Eye (tissue), 1 donor: ENCODE measurements around the gene ADAMTSL3.

Experiments
- DNase-seq: peaks from one replicate; pipeline ENCODE4 v3.0.0-alpha.2; 2015

Gene ADAMTSL3

GRCh38 chr15:83653639-83654378 lies at the start of gene ADAMTSL3:
Gene ADAMTSL3, plus strand, starts transcription at chr15:83654123. Its CDS starts 1,639 bp downstream, at chr15:83655762.
- peak; percentile 78 for DNase-seq

DNA sequence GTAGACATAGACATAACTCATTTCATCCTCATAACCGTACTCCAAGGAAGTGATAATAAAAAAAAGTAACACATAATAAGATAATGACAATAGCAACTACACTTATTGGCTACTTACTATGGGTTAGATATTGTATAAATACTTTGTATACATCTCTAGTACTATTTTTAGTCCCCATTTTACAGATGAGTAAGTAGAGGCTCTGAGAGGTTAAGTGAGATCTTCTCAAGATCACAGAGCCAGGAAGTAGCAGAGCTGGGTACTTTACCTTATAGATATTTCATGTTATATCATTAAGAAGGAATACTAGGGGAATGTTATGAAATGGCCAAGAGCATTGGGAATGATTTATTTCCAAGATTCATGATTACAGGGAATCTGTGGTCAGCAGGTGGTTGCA lies 49.4 kb upstream of the ADAMTSL3 start:
- no peak for DNase-seq

GRCh38 chr15:83605111-83605945 lies 48.6 kb upstream of the ADAMTSL3 start:
- DNase-seq, result no peak

GRCh38 chr15:83610132-83610531 lies 43.8 kb upstream of the ADAMTSL3 start:
- no peak for DNase-seq

DNA sequence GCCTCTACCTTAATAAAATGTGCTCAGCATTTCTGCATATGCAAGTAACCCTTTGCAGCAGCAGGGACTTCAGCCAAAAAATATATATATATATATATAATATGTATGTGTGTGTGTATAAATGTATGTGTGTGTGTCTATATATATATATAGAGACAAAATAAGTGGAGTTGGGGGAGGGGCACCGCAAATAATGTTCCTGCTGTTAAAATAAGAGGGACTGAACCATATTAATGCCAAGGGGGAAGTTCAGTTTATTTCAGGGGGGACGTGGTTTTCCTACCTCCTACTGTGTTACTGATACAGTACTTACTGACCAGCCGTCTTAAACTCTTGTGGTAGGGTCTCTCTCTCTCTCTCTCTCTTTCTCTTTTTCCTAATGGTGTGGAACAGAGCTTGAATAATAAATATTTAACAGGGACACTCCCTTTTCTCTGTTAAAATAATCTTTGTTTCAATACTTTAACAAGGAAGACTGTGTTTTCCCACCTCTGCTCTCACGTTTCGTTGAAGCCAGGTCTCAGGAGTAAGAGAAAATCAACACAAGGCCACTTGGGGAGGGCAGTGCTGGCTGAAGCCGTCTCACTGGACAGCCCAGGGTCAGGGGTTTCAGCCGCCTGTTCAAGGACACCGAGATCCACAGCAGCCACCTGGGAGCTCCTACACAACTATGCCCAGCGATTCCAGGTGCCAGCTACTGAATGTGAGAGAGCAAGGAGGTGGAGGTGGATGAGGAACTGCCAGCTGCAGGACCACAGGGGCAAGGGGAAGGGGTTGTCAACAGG lies 42.8 kb upstream of the ADAMTSL3 start:
- no peak for DNase-seq

- no peak for DNase-seq
Observed at GRCh38 chr15:83612226-83612625, 41.7 kb upstream of the ADAMTSL3 start.

DNA sequence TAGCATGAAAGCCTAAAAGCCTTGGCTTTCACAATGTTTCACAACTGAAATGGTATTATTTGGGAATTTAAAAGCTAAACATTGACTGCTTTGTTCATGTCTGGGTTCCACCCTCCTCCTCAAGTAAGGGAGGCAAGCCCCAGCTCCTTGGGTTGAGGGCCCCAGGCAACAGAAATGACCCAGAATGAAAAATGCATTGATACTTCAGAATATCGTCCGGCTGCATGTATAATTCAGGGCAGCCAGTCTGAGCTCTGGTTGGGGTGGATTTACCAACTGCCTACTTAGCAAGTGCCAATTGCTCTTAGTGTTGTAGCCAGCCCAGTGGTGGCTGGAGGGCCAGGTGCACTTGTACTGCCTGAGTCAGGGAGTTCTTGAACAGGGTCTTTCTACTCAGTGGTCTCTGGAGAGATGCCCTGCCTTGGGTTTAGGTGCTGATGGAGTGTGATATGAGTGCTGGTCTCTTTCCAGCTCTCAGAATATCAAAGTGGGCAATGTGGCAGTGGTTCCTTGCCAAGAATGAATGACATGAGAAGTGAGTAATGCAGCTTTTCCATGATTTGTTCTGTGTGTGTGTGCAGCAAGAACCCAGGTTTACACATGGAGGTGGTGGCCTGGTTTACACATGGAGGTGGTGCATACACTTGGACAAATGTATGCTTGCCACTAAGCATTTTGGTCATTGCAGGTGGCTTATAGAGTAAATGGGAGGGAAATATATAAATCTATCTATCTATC lies 40.9 kb upstream of the ADAMTSL3 start:
- DNase-seq, result no peak

DNA sequence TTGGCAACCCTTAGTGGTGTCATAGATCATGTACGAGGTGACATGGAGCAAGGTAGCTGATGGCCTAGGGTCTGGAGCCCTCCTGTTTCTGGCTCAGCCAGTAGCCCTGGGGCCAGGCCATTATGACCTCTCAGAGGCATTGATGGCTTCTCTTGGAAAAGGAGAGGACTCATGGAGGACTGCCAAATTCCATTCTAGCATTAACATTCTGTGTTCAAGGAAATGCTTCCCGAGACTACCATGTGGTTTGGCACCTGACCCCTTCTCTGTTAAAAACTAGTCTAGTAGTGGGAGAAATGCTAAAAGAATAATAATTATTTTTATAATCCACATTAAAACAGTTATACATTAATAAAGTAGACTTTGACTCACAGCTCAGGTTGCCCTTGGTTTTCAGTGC lies 40.2 kb upstream of the ADAMTSL3 start:
- DNase-seq, result no peak

DNA sequence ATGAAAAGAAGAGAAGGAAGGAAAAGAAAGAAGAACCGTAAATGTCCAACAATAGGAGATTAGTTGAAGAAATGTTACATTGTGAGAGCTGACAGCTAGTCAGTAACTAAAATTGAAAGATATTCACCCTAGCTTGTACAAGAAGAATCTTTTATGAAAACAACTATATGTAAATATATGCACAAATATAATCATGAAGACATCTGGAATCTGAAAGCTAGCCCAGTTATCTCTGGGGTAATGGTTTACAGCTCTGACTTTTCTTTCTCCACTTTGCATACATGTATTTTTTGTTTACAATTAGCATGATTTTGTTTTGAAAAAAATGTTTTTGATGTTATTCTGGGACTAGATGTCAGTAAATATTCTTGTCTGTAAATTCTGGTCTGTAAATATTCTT lies 37.1 kb upstream of the ADAMTSL3 start:
- DNase-seq, result no peak

- DNase-seq, result no peak
Observed at GRCh38 chr15:83626171-83626802, 27.6 kb upstream of the ADAMTSL3 start.

- DNase-seq, result no peak
Observed at GRCh38 chr15:83631534-83631933, 22.4 kb upstream of the ADAMTSL3 start.

DNA sequence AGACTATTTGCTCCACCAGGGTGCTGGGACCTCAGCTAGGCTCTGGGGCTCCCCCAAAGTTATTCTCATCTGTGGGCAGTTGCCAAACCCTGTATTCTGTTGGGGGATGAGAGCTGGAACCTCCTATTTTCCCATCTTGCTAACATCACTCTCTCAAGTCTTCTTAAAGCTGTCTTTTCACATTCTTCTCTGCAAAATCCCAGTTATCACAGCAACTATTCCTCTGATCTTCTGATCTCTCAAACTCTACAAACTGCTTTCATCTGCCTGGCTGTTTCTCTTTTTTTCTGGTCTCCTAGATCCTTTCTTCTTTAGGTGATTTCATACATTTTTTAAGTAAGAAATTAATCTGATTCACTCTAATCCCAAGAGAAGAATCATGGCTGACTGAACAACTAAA lies 10.7 kb upstream of the ADAMTSL3 start:
- no peak for DNase-seq

DNA sequence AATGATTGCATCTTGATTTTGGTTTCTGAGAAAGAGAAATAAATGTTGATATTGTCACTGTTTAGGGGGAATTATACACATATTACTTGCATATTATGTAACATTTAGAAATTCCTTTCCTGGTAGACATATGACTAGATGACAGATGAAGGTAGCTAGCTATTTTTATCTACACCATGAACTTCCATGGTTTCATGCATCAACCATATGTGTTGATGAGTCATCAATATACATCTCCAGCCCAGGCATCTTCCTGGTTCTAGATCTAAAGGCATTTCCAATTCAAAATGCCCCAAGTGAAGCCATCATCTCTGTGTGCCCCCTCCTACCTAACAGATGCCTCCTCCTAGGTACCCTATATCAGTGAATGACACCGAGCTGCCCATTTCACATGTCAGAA lies 9.5 kb upstream of the ADAMTSL3 start:
- DNase-seq, result no peak

DNA sequence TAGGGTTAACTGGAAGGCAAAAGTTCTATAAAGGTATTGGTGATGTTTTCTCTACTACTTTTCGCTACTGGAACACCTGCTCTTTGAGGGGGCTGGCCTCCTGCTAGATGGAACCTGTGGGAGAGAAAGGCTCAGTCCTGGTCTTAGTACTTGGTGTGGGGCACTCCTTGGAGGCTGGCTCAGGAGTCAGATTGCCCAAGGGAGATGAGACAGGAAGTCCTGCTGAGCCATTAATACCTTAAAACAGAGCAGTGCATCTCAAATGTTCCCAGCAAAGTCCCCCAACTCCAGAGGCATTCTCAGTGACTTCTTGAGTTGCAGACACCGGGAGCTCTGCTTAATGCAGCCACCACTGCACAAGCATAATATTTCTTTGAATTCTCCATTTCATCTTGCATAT lies 3.1 kb upstream of the ADAMTSL3 start:
- DNase-seq, result no peak

DNA sequence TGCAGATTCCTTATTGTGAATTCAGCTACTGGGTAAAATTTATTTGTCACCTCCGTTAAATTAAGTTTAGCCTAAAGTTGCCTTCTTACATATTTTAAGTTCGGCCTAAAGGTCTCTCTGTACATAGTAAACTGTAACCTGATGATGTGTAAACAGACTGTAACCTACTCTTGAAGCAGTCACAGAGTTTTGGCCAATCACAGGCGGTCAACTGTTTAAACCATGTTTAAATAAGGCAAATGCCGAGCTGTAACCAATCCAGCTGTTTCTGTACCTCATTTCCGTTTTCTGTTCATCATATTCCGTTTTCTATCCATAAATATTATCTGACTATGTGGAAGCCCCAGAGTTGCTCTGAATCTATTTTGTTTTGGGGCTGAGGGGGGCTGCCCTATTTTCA lies 2.4 kb upstream of the ADAMTSL3 start:
- no peak for DNase-seq

GRCh38 chr15:83652626-83653204 lies 1.2 kb upstream of the ADAMTSL3 start:
- DNase-seq, result no peak

DNA sequence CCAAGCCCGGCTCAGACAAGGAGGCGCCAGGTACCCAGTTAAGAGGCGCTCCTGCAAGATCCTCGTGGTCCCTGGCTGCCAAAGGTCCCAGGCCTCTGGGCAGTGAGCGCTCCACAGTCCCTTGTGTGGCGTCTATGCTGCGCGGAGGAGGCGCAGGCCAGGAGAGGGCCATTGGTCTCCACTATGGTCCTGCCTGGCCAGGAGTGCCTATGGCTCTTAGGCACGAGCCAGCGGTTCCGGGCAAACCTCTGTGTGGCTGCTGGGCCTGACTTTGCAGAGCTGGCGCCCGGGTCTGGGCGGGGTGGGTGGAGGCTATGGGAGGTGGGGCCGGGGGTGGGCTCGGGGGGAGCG lies 660 bp upstream of the ADAMTSL3 start:
- DNase-seq, result no peak

GRCh38 chr15:83654379-83655236 lies 685 bp downstream of the ADAMTSL3 start:
- DNase-seq, result peak; percentile 43

DNA sequence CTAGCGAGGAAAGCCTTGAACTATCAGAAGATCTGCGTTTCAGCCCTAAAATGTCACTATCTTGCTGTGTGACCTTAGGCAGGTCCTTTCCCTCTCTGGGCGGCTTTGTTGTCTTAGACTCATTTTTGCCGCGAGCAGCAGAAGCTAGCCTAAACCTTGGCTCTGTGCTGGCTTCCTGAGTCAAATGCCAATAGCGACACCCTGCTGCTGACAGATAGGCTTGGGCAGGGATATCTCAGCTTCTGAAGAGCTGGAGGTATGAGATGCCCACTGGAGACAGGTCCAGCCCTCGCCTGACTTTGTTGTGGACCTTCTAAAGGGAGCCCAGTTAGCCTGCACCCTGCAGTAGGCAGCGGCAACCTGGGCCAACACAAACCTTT lies 1.3 kb downstream of the ADAMTSL3 start:
- DNase-seq, result no peak

GRCh38 chr15:83656192-83656591 lies 2.3 kb downstream of the ADAMTSL3 start:
- no peak for DNase-seq

DNA sequence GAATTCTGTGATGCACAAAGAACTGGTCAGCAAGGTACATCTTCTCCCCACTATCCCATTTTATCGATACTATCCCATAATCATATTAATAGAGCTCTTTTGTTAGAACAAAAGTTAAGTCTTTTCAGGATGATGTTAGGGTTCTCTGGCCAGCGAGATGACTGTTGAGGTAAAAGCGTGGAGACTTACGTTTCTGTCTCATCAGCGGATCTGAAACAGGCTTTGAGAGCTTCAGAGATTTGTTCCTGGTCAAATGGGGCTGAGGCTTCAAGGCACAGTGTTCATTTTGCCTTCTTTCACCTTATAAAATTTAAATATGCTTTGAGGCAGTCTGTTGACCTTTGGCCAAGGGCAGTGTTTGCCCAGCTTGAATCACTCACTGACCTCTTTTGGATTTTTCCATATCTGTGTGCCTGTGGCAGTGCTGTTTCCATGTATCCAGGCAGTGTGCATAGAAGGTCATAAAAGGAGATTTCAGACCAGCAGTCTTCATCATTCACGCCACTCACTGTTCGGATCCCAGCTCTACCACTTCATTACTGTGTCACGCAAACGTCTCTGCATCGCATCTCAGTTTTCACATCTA lies 3.1 kb downstream of the ADAMTSL3 start:
- no peak for DNase-seq
